ENCODE results near the gene SHB.

DNA sequence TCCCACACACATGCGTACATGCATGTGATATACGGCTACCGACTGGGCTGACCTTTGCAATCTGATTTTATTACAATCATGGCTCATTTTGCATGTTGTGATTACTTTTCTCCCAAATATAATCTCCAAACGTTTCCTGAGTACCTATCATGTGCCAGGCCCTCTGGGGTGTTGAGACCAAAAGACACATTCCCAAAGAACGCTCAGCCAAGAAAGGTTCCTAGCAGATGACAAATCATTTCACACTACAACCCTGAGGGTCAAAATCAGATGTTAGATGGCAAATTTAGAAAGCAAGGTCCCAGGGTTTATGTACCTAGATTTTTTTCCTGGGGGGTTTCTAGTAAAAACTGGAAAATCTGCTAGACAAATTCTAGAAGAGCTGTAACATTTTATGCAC lies 132.7 kb downstream of the SHB start:
- TF ChIP-seq, protein P1, sequence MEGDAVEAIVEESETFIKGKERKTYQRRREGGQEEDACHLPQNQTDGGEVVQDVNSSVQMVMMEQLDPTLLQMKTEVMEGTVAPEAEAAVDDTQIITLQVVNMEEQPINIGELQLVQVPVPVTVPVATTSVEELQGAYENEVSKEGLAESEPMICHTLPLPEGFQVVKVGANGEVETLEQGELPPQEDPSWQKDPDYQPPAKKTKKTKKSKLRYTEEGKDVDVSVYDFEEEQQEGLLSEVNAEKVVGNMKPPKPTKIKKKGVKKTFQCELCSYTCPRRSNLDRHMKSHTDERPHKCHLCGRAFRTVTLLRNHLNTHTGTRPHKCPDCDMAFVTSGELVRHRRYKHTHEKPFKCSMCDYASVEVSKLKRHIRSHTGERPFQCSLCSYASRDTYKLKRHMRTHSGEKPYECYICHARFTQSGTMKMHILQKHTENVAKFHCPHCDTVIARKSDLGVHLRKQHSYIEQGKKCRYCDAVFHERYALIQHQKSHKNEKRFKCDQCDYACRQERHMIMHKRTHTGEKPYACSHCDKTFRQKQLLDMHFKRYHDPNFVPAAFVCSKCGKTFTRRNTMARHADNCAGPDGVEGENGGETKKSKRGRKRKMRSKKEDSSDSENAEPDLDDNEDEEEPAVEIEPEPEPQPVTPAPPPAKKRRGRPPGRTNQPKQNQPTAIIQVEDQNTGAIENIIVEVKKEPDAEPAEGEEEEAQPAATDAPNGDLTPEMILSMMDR (IDR thresholded peaks at IDR 0.05) = no peak
- no peak for TF ChIP-seq POLR2A (IDR thresholded peaks at IDR 0.05)
